SK-N-SH (cell line): Measurements from ENCODE around the gene PDE8A. TPM values are rescaled to one million over a fixed set of nuclear protein-coding genes. Genes with fewer than 3 reads are reported as not detected.

Experiments
- CTCF ChIA-PET: fragments of 300-600, 350-600 bp; formaldehyde crosslinking; extraction: SDS; loops from one replicate; lab custom pipeline; 2021; lab: Yijun Ruan, JAX
- POLR2A ChIA-PET: fragments of 350-600 bp; sonication (Branson Sonifier 250); formaldehyde crosslinking; extraction: SDS; loops from one replicate; lab custom pipeline; 2020; ENCODE audit warnings: antibody characterized with exemption, inconsistent platforms; lab: Yijun Ruan, JAX
- DNase-seq: peaks from one replicate; pipeline ENCODE4 v3.0.0; 2012
- H2AFZ ChIP-seq: fragments of 200-600 bp; sonication (generic); 2 replicates; pipeline ENCODE4 v1.8.1; 2016; ENCODE audit warnings: antibody characterized with exemption, mild to moderate bottlenecking, low read depth
- H3F3A ChIP-seq: fragments of 200-600 bp; sonication (generic); replicated peaks from 2 replicates; pipeline ENCODE3; 2016; ENCODE audit warnings: antibody characterized with exemption, mild to moderate bottlenecking; ENCODE audit not compliant: insufficient read depth
- H3K27ac ChIP-seq, 2 experiments: fragments of 200-500 bp in 1 of 2; fragments of 200-600 bp in 1 of 2; sonication (Bioruptor generic) in 1 of 2; sonication (generic), shearing (Covaris generic) in 1 of 2; 2 replicates each; pipeline versions ENCODE4 v1.5.1 to v1.6.1; 2014 to 2016; ENCODE audit warnings: low read depth in 2 of 2, inconsistent platforms in 1 of 2, low read length in 1 of 2, mild to moderate bottlenecking in 1 of 2, mixed read lengths in 1 of 2
- H3K27me3 ChIP-seq: fragments of 200-600 bp; sonication (generic), shearing (Covaris generic); 2 replicates; pipeline ENCODE4 v1.6.1; 2016; ENCODE audit warnings: mixed run types; ENCODE audit not compliant: insufficient read depth
- H3K36me3 ChIP-seq, 2 experiments: fragments of 200-500 bp in 1 of 2; fragments of 200-600 bp in 1 of 2; sonication (Bioruptor generic) in 1 of 2; sonication (generic) in 1 of 2; replicated peaks in 1 of 2; 2 replicates each; pipeline versions ENCODE3 to v1.5.1; 2014 to 2016; ENCODE audit warnings: low read length in 1 of 2, mild to moderate bottlenecking in 1 of 2; ENCODE audit not compliant: insufficient read depth in 2 of 2, control insufficient read depth in 1 of 2
- H3K4me1 ChIP-seq, 2 experiments: fragments of 200-500 bp in 1 of 2; fragments of 200-600 bp in 1 of 2; sonication (Bioruptor generic) in 1 of 2; sonication (generic), shearing (Covaris generic) in 1 of 2; 2 replicates each; pipeline versions ENCODE4 v1.5.1 to v1.6.1; 2014 to 2016; ENCODE audit warnings: low read depth in 1 of 2, low read length in 1 of 2, mixed run types in 1 of 2; ENCODE audit not compliant: insufficient read depth in 2 of 2, control insufficient read depth in 1 of 2
- H3K4me2 ChIP-seq: fragments of 200-600 bp; sonication (generic), shearing (Covaris generic); 2 replicates; pipeline ENCODE4 v1.6.1; 2017; ENCODE audit warnings: mixed run types
- H3K4me3 ChIP-seq, 2 experiments: fragments of 200-500 bp in 1 of 2; fragments of 200-600 bp in 1 of 2; sonication (Bioruptor generic) in 1 of 2; sonication (generic), shearing (Covaris generic) in 1 of 2; 2 replicates each; pipeline versions ENCODE4 v1.5.1 to v1.8.1; 2014 to 2016; ENCODE audit warnings: low read depth in 2 of 2, inconsistent platforms in 1 of 2, low read length in 1 of 2, mild to moderate bottlenecking in 1 of 2, mixed read lengths in 1 of 2, moderate library complexity in 1 of 2
- H3K79me2 ChIP-seq: fragments of 200-600 bp; sonication (generic); 2 replicates; pipeline ENCODE4 v1.8.1; 2017; ENCODE audit warnings: mild to moderate bottlenecking; ENCODE audit not compliant: insufficient read depth
- H3K9ac ChIP-seq: fragments of 200-600 bp; sonication (generic); 2 replicates; pipeline ENCODE4 v1.6.1; 2017; ENCODE audit warnings: mixed run types
- H3K9me2 ChIP-seq: fragments of 200-600 bp; sonication (generic); 2 replicates; pipeline ENCODE4 v1.6.1; 2017; ENCODE audit warnings: mixed run types
- H3K9me3 ChIP-seq: fragments of 200-600 bp; sonication (generic); 2 replicates; pipeline ENCODE4 v1.6.1; 2017; ENCODE audit warnings: mixed run types, mild to moderate bottlenecking, moderate library complexity
- H4K20me1 ChIP-seq: fragments of 200-600 bp; sonication (generic); 2 replicates; pipeline ENCODE4 v1.6.1; 2017; ENCODE audit warnings: mild to moderate bottlenecking, mixed run types; ENCODE audit not compliant: insufficient read depth
- EP300 ChIP-seq, 2 experiments: IDR thresholded peaks; 2 replicates each; pipeline versions ENCODE4 v1.4.0 to v1.6.1; 2012; ENCODE audit warnings: borderline replicate concordance in 1 of 2, low read depth in 1 of 2, low read length in 1 of 2
- MEF2A ChIP-seq: IDR thresholded peaks from 2 replicates; pipeline ENCODE4 v1.4.0; 2012; ENCODE audit warnings: low read depth, borderline replicate concordance
- NRF1 ChIP-seq: IDR thresholded peaks from 2 replicates; pipeline ENCODE4 v1.6.1; 2012; ENCODE audit warnings: low read depth, mild to moderate bottlenecking, low read length
- POLR2AphosphoS5 ChIP-seq: IDR thresholded peaks from 2 replicates; pipeline ENCODE4 v1.6.1; 2012; ENCODE audit warnings: low read depth, low read length
- RCOR1 ChIP-seq: fragments of 150-350 bp; IDR thresholded peaks from 2 replicates; pipeline ENCODE4 v1.6.1; 2017; ENCODE audit warnings: antibody characterized with exemption, low read length
- RFX5 ChIP-seq: IDR thresholded peaks from 2 replicates; pipeline ENCODE4 v1.6.1; 2012; ENCODE audit warnings: mild to moderate bottlenecking, improper control_type of control experiment, low read length
- TCF12 ChIP-seq: IDR thresholded peaks from 2 replicates; pipeline ENCODE4 v1.4.0; 2012
- YY1 ChIP-seq: IDR thresholded peaks from 2 replicates; pipeline ENCODE4 v1.4.0; 2012; ENCODE audit warnings: low read depth, mild to moderate bottlenecking
- WGBS: methylation state at CpG from one replicate; pipeline ENCODE4 v1.1.6; 2017; ENCODE audit warnings: low lambda C conversion rate; 5-methylcytosine and 5-hydroxymethylcytosine counted together
- polyA plus RNA-seq, 3 experiments: library from polyadenylated mRNA; depleted of rRNA; stranded (reverse); fragments of >200 nt; gene quantifications; 2 replicates each; pipeline ENCODE4 v1.2.3, GENCODE V29; 2012
- TF ChIP-seq, protein P1 (sequence below): fragments of 150-350 bp; IDR thresholded peaks from 2 replicates; pipeline ENCODE4 v1.6.1; 2016; ENCODE audit warnings: mild to moderate bottlenecking, low read depth, low read length
- TF ChIP-seq, protein P2 (sequence below): fragments of 150-350 bp; IDR thresholded peaks from 2 replicates; pipeline ENCODE4 v1.6.1; 2017; ENCODE audit warnings: antibody characterized with exemption, low read length, low read depth, borderline replicate concordance
- TF ChIP-seq, protein P3 (sequence below): IDR thresholded peaks from 2 replicates; pipeline ENCODE4; 2012
- TF ChIP-seq, protein P4 (sequence below): IDR thresholded peaks from 2 replicates; pipeline ENCODE4 v1.4.0; 2012; ENCODE audit warnings: low read depth, borderline replicate concordance
- TF ChIP-seq, protein P5 (sequence below): IDR thresholded peaks from 2 replicates; pipeline ENCODE4 v1.4.0; 2012; ENCODE audit warnings: low read depth, borderline replicate concordance

PDE8A gene
- polyA plus RNA-seq, 1 of the 3 experiments (the other 2 are of a cell fraction): 13.4 TPM

DNA sequence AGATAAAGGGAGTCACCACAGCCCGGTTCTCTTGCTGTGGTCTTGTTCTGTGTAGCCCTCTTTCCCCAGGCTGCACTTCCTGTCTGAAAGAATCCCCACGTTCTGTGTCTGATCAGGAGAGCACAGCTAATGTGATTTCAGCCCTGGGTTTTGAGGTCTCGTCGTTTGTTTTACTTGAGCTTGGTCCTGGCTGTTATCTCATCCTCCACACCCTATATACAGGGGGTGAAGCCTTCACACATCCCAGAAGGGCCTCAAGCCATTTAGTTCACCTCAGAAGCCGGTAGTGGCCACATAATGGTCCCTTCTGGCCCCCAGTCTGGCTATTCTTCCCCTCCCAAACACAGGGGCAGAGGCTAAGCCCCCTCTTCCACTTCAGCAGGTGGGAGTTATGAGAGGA, 115.6 kb downstream of the PDE8A start (continued):
- TF ChIP-seq, protein P1, sequence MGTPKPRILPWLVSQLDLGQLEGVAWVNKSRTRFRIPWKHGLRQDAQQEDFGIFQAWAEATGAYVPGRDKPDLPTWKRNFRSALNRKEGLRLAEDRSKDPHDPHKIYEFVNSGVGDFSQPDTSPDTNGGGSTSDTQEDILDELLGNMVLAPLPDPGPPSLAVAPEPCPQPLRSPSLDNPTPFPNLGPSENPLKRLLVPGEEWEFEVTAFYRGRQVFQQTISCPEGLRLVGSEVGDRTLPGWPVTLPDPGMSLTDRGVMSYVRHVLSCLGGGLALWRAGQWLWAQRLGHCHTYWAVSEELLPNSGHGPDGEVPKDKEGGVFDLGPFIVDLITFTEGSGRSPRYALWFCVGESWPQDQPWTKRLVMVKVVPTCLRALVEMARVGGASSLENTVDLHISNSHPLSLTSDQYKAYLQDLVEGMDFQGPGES: no peak
- TF ChIP-seq, protein P2, sequence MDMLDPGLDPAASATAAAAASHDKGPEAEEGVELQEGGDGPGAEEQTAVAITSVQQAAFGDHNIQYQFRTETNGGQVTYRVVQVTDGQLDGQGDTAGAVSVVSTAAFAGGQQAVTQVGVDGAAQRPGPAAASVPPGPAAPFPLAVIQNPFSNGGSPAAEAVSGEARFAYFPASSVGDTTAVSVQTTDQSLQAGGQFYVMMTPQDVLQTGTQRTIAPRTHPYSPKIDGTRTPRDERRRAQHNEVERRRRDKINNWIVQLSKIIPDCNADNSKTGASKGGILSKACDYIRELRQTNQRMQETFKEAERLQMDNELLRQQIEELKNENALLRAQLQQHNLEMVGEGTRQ: no peak
- TF ChIP-seq POLR2AphosphoS5: no peak
- TF ChIP-seq RFX5: no peak

DNA sequence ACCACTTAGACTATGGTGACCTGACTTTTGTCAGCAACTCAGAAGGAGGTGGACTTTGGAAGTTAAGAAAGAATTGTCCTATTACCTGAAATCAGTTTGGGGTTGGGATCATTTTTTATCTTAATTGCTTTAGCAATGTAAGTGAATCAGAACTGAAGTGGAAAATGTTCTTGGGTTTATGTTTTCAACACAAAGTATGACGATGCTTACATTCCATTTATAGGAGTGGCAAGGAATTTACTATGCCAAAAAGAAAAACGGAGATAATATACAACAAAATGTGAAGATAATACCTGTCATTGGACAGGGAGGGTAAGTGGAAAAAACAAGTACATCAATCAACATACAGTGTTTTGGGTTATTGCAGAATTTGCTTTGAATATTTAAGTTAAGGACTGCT, 116.1 kb downstream of the PDE8A start:
- no peak overlapping the region for H3K4me2 ChIP-seq
- no peak overlapping the region for H3K27ac ChIP-seq
- H3K9me2 ChIP-seq: no peaks in the 10 kb centered on the region
- H3K4me1 ChIP-seq: no peaks in the 10 kb centered on the region
- no peaks in the 10 kb centered on the region for H3F3A ChIP-seq
- H3K9me3 ChIP-seq: no peaks in the 10 kb centered on the region
- H2AFZ ChIP-seq: no peak overlapping the region
- ChIA-PET POLR2A (no interaction called here), CTCF (no interaction called here)
- H3K4me3 ChIP-seq: no peak overlapping the region
- H3K9ac ChIP-seq: no peak overlapping the region
- no peak for DNase-seq
- H3K27me3 ChIP-seq: no peaks in the 10 kb centered on the region
- H3K36me3 ChIP-seq: peaks cover 10 to 23% of the 10 kb centered on the region in 2 experiments
- WGBS: 83% methylated on average over 2 of the region's 2 CpGs
- H3K79me2 ChIP-seq: no peaks in the 10 kb centered on the region
- TF ChIP-seq POLR2AphosphoS5: no peak
- TF ChIP-seq MEF2A: no peak
- TF ChIP-seq, protein P3, sequence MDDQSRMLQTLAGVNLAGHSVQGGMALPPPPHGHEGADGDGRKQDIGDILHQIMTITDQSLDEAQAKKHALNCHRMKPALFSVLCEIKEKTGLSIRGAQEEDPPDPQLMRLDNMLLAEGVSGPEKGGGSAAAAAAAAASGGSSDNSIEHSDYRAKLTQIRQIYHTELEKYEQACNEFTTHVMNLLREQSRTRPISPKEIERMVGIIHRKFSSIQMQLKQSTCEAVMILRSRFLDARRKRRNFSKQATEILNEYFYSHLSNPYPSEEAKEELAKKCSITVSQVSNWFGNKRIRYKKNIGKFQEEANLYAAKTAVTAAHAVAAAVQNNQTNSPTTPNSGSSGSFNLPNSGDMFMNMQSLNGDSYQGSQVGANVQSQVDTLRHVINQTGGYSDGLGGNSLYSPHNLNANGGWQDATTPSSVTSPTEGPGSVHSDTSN: no peak
- no peak for TF ChIP-seq YY1
- no peak for TF ChIP-seq NRF1
- TF ChIP-seq, protein P4, sequence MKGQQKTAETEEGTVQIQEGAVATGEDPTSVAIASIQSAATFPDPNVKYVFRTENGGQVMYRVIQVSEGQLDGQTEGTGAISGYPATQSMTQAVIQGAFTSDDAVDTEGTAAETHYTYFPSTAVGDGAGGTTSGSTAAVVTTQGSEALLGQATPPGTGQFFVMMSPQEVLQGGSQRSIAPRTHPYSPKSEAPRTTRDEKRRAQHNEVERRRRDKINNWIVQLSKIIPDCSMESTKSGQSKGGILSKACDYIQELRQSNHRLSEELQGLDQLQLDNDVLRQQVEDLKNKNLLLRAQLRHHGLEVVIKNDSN: no peak
- TF ChIP-seq EP300 (IDR thresholded peaks at IDR 0.05; ENCODE audit: borderline replicate concordance in 1 of 2, low read depth in 1 of 2, low read length in 1 of 2): no peak
- no peak for TF ChIP-seq TCF12
- TF ChIP-seq RCOR1: no peak
- TF ChIP-seq, protein P5, sequence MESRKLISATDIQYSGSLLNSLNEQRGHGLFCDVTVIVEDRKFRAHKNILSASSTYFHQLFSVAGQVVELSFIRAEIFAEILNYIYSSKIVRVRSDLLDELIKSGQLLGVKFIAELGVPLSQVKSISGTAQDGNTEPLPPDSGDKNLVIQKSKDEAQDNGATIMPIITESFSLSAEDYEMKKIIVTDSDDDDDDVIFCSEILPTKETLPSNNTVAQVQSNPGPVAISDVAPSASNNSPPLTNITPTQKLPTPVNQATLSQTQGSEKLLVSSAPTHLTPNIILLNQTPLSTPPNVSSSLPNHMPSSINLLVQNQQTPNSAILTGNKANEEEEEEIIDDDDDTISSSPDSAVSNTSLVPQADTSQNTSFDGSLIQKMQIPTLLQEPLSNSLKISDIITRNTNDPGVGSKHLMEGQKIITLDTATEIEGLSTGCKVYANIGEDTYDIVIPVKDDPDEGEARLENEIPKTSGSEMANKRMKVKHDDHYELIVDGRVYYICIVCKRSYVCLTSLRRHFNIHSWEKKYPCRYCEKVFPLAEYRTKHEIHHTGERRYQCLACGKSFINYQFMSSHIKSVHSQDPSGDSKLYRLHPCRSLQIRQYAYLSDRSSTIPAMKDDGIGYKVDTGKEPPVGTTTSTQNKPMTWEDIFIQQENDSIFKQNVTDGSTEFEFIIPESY: no peak
- H4K20me1 ChIP-seq: no peaks in the 10 kb centered on the region
